ENCODE data around the gene PABPN1L. TPM values are rescaled to one million over a fixed set of nuclear protein-coding genes. Genes with fewer than 3 reads are reported as not detected.
A peak's percentile ranks its signal among the peaks of the same experiment; 100 is the strongest.

Gene PABPN1L
- total and polyA plus RNA-seq, 2 experiments from 2014 or later = not detected

DNA sequence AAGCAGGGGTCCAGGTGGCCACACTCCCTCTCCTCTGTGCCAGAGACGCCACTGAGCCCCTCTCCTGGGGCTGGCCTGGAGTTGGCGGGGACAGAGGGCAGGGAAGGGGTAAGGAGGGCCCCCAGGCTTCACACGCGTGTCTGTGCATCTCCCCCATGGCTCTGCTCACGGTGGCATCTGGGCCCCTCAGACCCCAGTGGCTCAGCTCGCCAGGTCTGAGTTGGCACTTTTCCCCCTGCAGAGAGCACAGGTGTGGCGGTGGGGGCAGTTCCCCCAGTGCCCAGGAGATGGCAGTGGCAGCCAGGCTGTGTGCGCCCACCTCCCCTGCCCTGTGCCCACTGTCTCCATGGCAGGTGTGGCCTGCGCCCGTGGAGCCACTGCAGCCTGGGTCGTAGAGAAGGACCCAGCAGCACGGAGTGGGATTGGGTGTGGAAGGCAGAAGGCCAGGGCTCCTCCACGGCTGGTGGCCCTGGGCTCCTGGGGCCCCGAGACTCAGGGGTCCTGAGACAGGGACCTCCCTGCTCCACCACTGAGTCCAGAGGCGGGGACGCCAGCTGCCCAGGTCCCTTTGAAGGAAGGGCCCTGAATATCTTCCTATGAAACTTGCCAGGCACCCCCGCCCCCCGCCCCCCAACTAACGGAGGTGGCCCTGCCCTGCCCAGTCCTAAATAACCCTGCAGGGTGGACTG, 50.4 kb downstream of the PABPN1L start:
- Histone ChIP-seq H2AFZ (no peak overlapping the region), H3K27ac (ENCODE audit: low read depth) (no peak overlapping the region), H3K36me3 (ENCODE audit: insufficient read depth) (no peaks in the 10 kb centered on the region), H3K4me3 (no peak overlapping the region), H3K79me2 (replicated peaks; ENCODE audit: insufficient read depth) (peaks cover 4% of the 10 kb centered on the region), H3K27me3 (ENCODE audit: insufficient read depth) (no peaks in the 10 kb centered on the region), H3F3A (replicated peaks; ENCODE audit: low read depth) (peaks cover 3% of the 10 kb centered on the region; the same call in 1 of the 2 replicates), H3K9me2 (ENCODE audit: insufficient read depth) (no peaks in the 10 kb centered on the region), H3K4me1 (ENCODE audit: insufficient read depth) (no peaks in the 10 kb centered on the region), H3K4me2 (no peak overlapping the region), H4K20me1 (replicated peaks; ENCODE audit: insufficient read depth) (no peaks in the 10 kb centered on the region)
- TF ChIP-seq, protein P1, sequence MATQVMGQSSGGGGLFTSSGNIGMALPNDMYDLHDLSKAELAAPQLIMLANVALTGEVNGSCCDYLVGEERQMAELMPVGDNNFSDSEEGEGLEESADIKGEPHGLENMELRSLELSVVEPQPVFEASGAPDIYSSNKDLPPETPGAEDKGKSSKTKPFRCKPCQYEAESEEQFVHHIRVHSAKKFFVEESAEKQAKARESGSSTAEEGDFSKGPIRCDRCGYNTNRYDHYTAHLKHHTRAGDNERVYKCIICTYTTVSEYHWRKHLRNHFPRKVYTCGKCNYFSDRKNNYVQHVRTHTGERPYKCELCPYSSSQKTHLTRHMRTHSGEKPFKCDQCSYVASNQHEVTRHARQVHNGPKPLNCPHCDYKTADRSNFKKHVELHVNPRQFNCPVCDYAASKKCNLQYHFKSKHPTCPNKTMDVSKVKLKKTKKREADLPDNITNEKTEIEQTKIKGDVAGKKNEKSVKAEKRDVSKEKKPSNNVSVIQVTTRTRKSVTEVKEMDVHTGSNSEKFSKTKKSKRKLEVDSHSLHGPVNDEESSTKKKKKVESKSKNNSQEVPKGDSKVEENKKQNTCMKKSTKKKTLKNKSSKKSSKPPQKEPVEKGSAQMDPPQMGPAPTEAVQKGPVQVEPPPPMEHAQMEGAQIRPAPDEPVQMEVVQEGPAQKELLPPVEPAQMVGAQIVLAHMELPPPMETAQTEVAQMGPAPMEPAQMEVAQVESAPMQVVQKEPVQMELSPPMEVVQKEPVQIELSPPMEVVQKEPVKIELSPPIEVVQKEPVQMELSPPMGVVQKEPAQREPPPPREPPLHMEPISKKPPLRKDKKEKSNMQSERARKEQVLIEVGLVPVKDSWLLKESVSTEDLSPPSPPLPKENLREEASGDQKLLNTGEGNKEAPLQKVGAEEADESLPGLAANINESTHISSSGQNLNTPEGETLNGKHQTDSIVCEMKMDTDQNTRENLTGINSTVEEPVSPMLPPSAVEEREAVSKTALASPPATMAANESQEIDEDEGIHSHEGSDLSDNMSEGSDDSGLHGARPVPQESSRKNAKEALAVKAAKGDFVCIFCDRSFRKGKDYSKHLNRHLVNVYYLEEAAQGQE (IDR thresholded peaks at IDR 0.05; ENCODE audit: unreplicated experiment) = no peak
- no peak for TF ChIP-seq NANOG (IDR thresholded peaks at IDR 0.05; ENCODE audit: borderline replicate concordance)
- TF ChIP-seq, protein P2, sequence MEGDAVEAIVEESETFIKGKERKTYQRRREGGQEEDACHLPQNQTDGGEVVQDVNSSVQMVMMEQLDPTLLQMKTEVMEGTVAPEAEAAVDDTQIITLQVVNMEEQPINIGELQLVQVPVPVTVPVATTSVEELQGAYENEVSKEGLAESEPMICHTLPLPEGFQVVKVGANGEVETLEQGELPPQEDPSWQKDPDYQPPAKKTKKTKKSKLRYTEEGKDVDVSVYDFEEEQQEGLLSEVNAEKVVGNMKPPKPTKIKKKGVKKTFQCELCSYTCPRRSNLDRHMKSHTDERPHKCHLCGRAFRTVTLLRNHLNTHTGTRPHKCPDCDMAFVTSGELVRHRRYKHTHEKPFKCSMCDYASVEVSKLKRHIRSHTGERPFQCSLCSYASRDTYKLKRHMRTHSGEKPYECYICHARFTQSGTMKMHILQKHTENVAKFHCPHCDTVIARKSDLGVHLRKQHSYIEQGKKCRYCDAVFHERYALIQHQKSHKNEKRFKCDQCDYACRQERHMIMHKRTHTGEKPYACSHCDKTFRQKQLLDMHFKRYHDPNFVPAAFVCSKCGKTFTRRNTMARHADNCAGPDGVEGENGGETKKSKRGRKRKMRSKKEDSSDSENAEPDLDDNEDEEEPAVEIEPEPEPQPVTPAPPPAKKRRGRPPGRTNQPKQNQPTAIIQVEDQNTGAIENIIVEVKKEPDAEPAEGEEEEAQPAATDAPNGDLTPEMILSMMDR (conservative IDR thresholded peaks at IDR 0.05; ENCODE audit: low read depth in 2 of 2) = peak; percentile 64 to 88
- TF ChIP-seq POLR2AphosphoS5 (IDR thresholded peaks at IDR 0.05; ENCODE audit: low read depth) = peak; percentile 25; the same call in 1 of the 2 replicates
- TF ChIP-seq CREB1 (CRISPR knock-in tag; IDR thresholded peaks at IDR 0.05; ENCODE audit: low read depth) = no peak
- no peak for TF ChIP-seq STAT1 (IDR thresholded peaks at IDR 0.05; ENCODE audit: unreplicated experiment)
- no peaks in the 10 kb centered on the region for H3K9me3 Mint-ChIP-seq
- H3K27ac Mint-ChIP-seq = no peak overlapping the region
- DNase-seq (ENCODE audit: low spot score) = peak; percentile 63
- H3K36me3 Mint-ChIP-seq (ENCODE audit: low read depth) = no peaks in the 10 kb centered on the region
- peaks cover 12% of the 10 kb centered on the region; the same call in 1 of the 3 replicates for H3K4me1 Mint-ChIP-seq
- peaks cover 10% of the 10 kb centered on the region for H3K27me3 Mint-ChIP-seq (ENCODE audit: insufficient read depth, low read depth, poor library complexity)
- ATAC-seq = peak; percentile 30
- no peak overlapping the region for H3K4me3 Mint-ChIP-seq

DNA sequence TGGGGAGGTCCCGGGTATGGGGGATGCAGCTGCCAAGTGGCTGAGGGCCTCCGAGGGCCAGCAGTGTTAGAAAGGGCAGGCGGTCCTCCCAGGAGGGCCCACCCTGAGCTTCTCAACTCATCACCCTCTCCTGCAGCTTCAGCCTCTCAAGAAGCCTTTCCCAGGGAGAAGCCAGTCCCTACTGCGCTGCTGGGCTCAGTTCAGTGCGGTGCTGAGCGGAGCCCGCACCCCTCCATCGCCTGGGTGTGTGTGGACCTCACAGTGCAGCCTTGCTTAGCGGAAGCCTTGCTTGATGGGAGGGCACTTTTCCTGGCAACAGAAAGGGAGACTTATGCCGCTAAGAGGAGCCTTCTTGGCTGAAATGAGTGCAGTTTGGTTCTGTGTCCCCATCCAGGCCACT, 51.2 kb downstream of the PABPN1L start:
- H3K4me1 Mint-ChIP-seq = peaks cover 13% of the 10 kb centered on the region; the same call in 2 of the 3 replicates
- H3K27me3 Mint-ChIP-seq (ENCODE audit: insufficient read depth, low read depth, poor library complexity) = peaks cover 17% of the 10 kb centered on the region
- Histone ChIP-seq H3K27ac (ENCODE audit: low read depth) (no peak overlapping the region), H3K9me2 (ENCODE audit: insufficient read depth) (no peaks in the 10 kb centered on the region), H3K36me3 (ENCODE audit: insufficient read depth) (peaks cover 5% of the 10 kb centered on the region; the same call in 1 of the 2 replicates), H3K4me1 (ENCODE audit: insufficient read depth) (no peaks in the 10 kb centered on the region; the same call in 1 of the 2 replicates), H4K20me1 (replicated peaks; ENCODE audit: insufficient read depth) (no peaks in the 10 kb centered on the region; the same call in 1 of the 2 replicates), H3F3A (replicated peaks; ENCODE audit: low read depth) (peaks cover 12% of the 10 kb centered on the region; the same call in 1 of the 2 replicates), H3K4me2 (no peak overlapping the region), H2AFZ (no peak overlapping the region), H3K4me3 (no peak overlapping the region), H3K79me2 (replicated peaks; ENCODE audit: insufficient read depth) (peaks cover 12% of the 10 kb centered on the region), H3K27me3 (ENCODE audit: insufficient read depth) (no peaks in the 10 kb centered on the region)
- H3K4me3 Mint-ChIP-seq = no peak overlapping the region
- DNase-seq (ENCODE audit: low spot score) (no peak), ATAC-seq (no peak)
- peaks cover 7% of the 10 kb centered on the region; the same call in 2 of the 3 replicates for H3K36me3 Mint-ChIP-seq (ENCODE audit: low read depth)
- no peaks in the 10 kb centered on the region for H3K9me3 Mint-ChIP-seq
- no peak overlapping the region for H3K27ac Mint-ChIP-seq
- TF ChIP-seq EZH2 (IDR thresholded peaks at IDR 0.05; ENCODE audit: low read depth, unreplicated experiment) = no peak
- TF ChIP-seq, protein P2 (conservative IDR thresholded peaks at IDR 0.05; ENCODE audit: low read depth in 2 of 2) = no peak
- TF ChIP-seq ZNF114 (CRISPR knock-in tag; IDR thresholded peaks at IDR 0.05) = no peak
- TF ChIP-seq CREB1 (CRISPR knock-in tag; IDR thresholded peaks at IDR 0.05; ENCODE audit: low read depth) = no peak
- TF ChIP-seq, protein P1 (IDR thresholded peaks at IDR 0.05; ENCODE audit: unreplicated experiment) = no peak
- TF ChIP-seq STAT1 (IDR thresholded peaks at IDR 0.05; ENCODE audit: unreplicated experiment) = no peak
- TF ChIP-seq POLR2AphosphoS5 (IDR thresholded peaks at IDR 0.05; ENCODE audit: low read depth) = no peak

Measured in GM23338 (cell line).